ENCODE measurements around the gene C4orf54. TPM values are rescaled to one million over a fixed set of nuclear protein-coding genes. Genes with fewer than 3 reads are reported as not detected.

The C4orf54 gene
- total RNA-seq, 3 donors from 2014 or later, result not detected

DNA sequence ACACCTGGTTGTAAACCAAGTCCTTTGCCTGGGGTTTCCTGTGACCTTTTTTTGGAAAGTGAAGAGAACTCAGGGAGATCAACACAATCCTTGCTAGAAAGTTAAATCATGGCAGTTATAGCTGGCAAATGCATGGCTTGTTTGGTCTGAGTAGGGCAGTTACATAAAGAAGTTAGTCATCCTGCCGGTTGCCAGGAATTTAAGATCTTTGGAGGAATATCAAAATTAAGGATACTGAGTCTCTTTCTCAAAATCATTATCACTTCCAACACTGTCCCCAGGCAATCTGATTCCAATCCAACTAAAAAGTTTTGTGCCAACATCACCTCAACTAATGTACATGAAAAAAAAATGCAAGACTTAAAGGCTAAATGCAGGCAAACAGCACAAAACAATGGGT is 40.3 kb downstream of the C4orf54 start:
- H3K36me3 ChIP-seq, result no peaks in the 10 kb centered on the region
- no peak overlapping the region for H3K27ac ChIP-seq
- DNase-seq (ENCODE audit: low spot score in 2 of 2), result no peak
- H3K27me3 ChIP-seq, result no peaks in the 10 kb centered on the region
- intact Hi-C loops (cut with DNase I; ENCODE audit: low total_unique reads), result no loop called here
- no peak overlapping the region for H3K4me3 ChIP-seq
- no peaks in the 10 kb centered on the region for H3K9me3 ChIP-seq
- no peak for TF ChIP-seq CTCF (IDR thresholded peaks at IDR 0.05)
- TF ChIP-seq POLR2AphosphoS5 (IDR thresholded peaks at IDR 0.05), result no peak
- TF ChIP-seq POLR2A (IDR thresholded peaks at IDR 0.05), result no peak
- H3K4me1 ChIP-seq, result no peaks in the 10 kb centered on the region

- no peak for DNase-seq (ENCODE audit: low spot score in 2 of 2)
- no peaks in the 10 kb centered on the region for H3K4me1 ChIP-seq
- no peaks in the 10 kb centered on the region for H3K9me3 ChIP-seq
- TF ChIP-seq POLR2A (IDR thresholded peaks at IDR 0.05), result no peak
- no peak for TF ChIP-seq CTCF (IDR thresholded peaks at IDR 0.05)
- TF ChIP-seq POLR2AphosphoS5 (IDR thresholded peaks at IDR 0.05), result no peak
- no peak overlapping the region for H3K27ac ChIP-seq
- H3K4me3 ChIP-seq, result no peak overlapping the region
- no peaks in the 10 kb centered on the region for H3K27me3 ChIP-seq
- H3K36me3 ChIP-seq, result no peaks in the 10 kb centered on the region
- intact Hi-C loops (cut with DNase I; ENCODE audit: low total_unique reads), result no loop called here
Observed at GRCh38 chr4:99615170-99615820, 42.3 kb downstream of the C4orf54 start.

- no peak overlapping the region for H3K4me3 ChIP-seq
- DNase-seq (ENCODE audit: low spot score in 2 of 2), result no peak
- no peaks in the 10 kb centered on the region for H3K27me3 ChIP-seq
- H3K36me3 ChIP-seq, result no peaks in the 10 kb centered on the region
- TF ChIP-seq POLR2AphosphoS5 (IDR thresholded peaks at IDR 0.05), result no peak
- no peak for TF ChIP-seq CTCF (IDR thresholded peaks at IDR 0.05)
- TF ChIP-seq POLR2A (IDR thresholded peaks at IDR 0.05), result no peak
- intact Hi-C loops (cut with DNase I; ENCODE audit: low total_unique reads), result no loop called here
- H3K27ac ChIP-seq, result no peak overlapping the region
- no peaks in the 10 kb centered on the region for H3K9me3 ChIP-seq
- no peaks in the 10 kb centered on the region for H3K4me1 ChIP-seq
Observed at GRCh38 chr4:99614491-99614890, 43.1 kb downstream of the C4orf54 start.

DNA sequence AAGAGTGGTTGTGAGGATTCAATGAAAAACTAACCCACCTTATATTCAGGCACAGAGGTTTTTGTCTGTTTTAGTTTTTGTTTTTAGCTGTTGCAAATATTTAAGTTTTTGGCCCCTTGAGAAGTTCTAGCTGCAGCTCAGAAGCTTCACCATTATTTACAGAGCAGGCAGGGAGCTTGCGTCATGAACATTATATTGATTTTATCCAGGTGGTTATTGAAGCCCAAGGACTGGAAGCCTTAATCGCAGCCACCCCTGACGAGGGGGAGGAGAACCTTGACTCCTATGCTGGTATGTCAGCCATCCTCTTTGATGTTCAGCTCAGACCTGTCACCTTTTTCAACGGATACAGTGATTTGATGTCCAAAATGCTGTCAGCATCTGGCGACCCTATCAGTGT is 44.9 kb downstream of the C4orf54 start:
- no peak overlapping the region for H3K4me3 ChIP-seq
- no peaks in the 10 kb centered on the region for H3K27me3 ChIP-seq
- intact Hi-C loops (cut with DNase I; ENCODE audit: low total_unique reads), result no loop called here
- no peak for TF ChIP-seq POLR2A (IDR thresholded peaks at IDR 0.05)
- no peak for TF ChIP-seq CTCF (IDR thresholded peaks at IDR 0.05)
- TF ChIP-seq POLR2AphosphoS5 (IDR thresholded peaks at IDR 0.05), result no peak
- no peaks in the 10 kb centered on the region for H3K36me3 ChIP-seq
- H3K9me3 ChIP-seq, result no peaks in the 10 kb centered on the region
- H3K4me1 ChIP-seq, result no peaks in the 10 kb centered on the region
- no peak for DNase-seq (ENCODE audit: low spot score in 2 of 2)
- no peak overlapping the region for H3K27ac ChIP-seq

- Histone ChIP-seq H3K4me3 (no peak overlapping the region), H3K9me3 (no peaks in the 10 kb centered on the region), H3K27ac (no peak overlapping the region), H3K27me3 (no peaks in the 10 kb centered on the region), H3K36me3 (no peaks in the 10 kb centered on the region), H3K4me1 (no peaks in the 10 kb centered on the region)
- intact Hi-C loops (cut with DNase I; ENCODE audit: low total_unique reads), result no loop called here
- DNase-seq (ENCODE audit: low spot score in 2 of 2), result no peak
- TF ChIP-seq POLR2AphosphoS5 (IDR thresholded peaks at IDR 0.05), result no peak
- no peak for TF ChIP-seq POLR2A (IDR thresholded peaks at IDR 0.05)
- no peak for TF ChIP-seq CTCF (IDR thresholded peaks at IDR 0.05)
Observed at GRCh38 chr4:99612281-99612680, 45.3 kb downstream of the C4orf54 start.
